Choroid plexus epithelial cell (primary cell): ENCODE measurements around the gene PSMA4.

Experiments
- DNase-seq: peaks from one replicate; pipeline ENCODE4 v3.0.0-alpha.2; 2010; ENCODE audit warnings: low read depth
- H3K4me3 ChIP-seq: 2 replicates; pipeline ENCODE4 v1.5.1; 2011; ENCODE audit warnings: low read depth, mild to moderate bottlenecking, control low read depth, low read length, moderate library complexity
- CTCF ChIP-seq: conservative IDR thresholded peaks from 2 replicates; pipeline ENCODE4 v1.5.1; 2011; ENCODE audit warnings: low read depth, mild to moderate bottlenecking, control low read depth, inconsistent platforms, low read length, moderate library complexity

PSMA4 gene

GRCh38 chr15:78574944-78575343, 34.7 kb downstream of the PSMA4 start:
- H3K4me3 ChIP-seq = no peak overlapping the region
- TF ChIP-seq CTCF = no peak
- no peak for DNase-seq

GRCh38 chr15:78597583-78597982, 57.3 kb downstream of the PSMA4 start:
- no peak for DNase-seq
- no peak for TF ChIP-seq CTCF
- H3K4me3 ChIP-seq = no peak overlapping the region

- no peak overlapping the region for H3K4me3 ChIP-seq
- TF ChIP-seq CTCF = no peak
- DNase-seq = no peak
These were observed 58.1 kb downstream of the PSMA4 start for GRCh38 chr15:78598348-78598747.

GRCh38 chr15:78599189-78599588, 58.9 kb downstream of the PSMA4 start:
- no peak for DNase-seq
- no peak for TF ChIP-seq CTCF
- no peak overlapping the region for H3K4me3 ChIP-seq
